ENCODE results near the gene DNER.

DNA sequence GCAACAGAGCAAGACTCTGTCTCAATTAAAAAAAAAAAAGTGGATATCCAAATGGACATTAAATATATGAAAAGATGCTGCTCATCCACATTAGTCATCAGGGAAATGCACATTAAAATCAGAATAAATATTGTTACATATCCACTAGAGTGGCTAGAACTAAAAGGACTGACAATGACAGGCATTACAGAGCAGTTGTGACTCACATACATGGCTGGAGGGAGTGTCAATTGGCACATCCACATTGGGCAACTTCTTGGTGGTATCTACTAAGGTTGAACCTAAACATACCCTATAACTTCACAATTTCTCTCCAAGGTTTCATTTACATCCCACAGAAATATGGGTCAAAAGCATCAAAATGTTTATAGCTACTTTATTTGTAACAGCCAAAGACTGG is 14.0 kb upstream of the DNER start:
- TF ChIP-seq POLR2A (IDR thresholded peaks at IDR 0.05) (no peak), CTCF (IDR thresholded peaks at IDR 0.05 in 4 of 5, conservative IDR thresholded peaks at IDR 0.05 in 1 of 5) (no peak)

All from gastrocnemius medialis (tissue), 4 donors.